ENCODE measurements around the gene NT5DC4.

DNA sequence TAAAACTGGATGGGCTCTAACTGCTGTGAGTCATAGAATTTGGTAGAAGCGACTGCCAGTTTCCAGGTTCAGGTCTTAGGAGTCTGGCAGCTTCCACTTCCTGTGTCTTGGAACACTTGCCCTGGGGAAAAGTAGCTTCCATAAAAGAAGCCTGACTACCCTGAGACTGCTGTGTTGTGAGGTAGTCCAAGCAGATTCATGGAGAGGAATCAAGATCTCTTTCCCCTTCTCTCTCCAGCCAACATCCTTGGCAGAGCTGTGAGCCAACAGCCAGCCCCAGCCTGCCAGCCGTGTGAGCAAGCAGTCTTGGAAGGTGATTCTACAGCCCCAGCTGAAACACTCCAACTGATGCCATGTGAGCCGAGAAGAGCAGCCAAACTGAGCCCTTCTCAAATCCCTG lies 41.3 kb upstream of the NT5DC4 start:
- no peak for TF ChIP-seq PPARA (CRISPR knock-in tag; IDR thresholded peaks at IDR 0.05; ENCODE audit: borderline replicate concordance)
- no peak for TF ChIP-seq ESRRG (CRISPR knock-in tag; IDR thresholded peaks at IDR 0.05)
- no peak for TF ChIP-seq GLIS3 (CRISPR knock-in tag; IDR thresholded peaks at IDR 0.05)
- TF ChIP-seq OSR1 (CRISPR knock-in tag; IDR thresholded peaks at IDR 0.05), result no peak
- TF ChIP-seq, protein P1, sequence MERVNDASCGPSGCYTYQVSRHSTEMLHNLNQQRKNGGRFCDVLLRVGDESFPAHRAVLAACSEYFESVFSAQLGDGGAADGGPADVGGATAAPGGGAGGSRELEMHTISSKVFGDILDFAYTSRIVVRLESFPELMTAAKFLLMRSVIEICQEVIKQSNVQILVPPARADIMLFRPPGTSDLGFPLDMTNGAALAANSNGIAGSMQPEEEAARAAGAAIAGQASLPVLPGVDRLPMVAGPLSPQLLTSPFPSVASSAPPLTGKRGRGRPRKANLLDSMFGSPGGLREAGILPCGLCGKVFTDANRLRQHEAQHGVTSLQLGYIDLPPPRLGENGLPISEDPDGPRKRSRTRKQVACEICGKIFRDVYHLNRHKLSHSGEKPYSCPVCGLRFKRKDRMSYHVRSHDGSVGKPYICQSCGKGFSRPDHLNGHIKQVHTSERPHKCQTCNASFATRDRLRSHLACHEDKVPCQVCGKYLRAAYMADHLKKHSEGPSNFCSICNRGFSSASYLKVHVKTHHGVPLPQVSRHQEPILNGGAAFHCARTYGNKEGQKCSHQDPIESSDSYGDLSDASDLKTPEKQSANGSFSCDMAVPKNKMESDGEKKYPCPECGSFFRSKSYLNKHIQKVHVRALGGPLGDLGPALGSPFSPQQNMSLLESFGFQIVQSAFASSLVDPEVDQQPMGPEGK (CRISPR knock-in tag; IDR thresholded peaks at IDR 0.05; ENCODE audit: borderline replicate concordance), result no peak
- no peak for TF ChIP-seq ZFP30 (CRISPR knock-in tag; IDR thresholded peaks at IDR 0.05)
- TF ChIP-seq ISL1 (CRISPR knock-in tag; IDR thresholded peaks at IDR 0.05), result no peak
- no peak for TF ChIP-seq SNAI2 (CRISPR knock-in tag; IDR thresholded peaks at IDR 0.05)
- no peak for TF ChIP-seq ZNF8 (CRISPR knock-in tag; IDR thresholded peaks at IDR 0.05)
- TF ChIP-seq ZC3H10 (CRISPR knock-in tag; IDR thresholded peaks at IDR 0.05), result no peak
- no peak for TF ChIP-seq TOX (CRISPR knock-in tag; IDR thresholded peaks at IDR 0.05; ENCODE audit: borderline replicate concordance)

All from SK-N-SH treated with all-trans-retinoic acid at 6 μM for 48 hours (cell line).